Activated CD8-positive, alpha-beta memory T cell treated with anti-CD3 and anti-CD28 coated beads, Interleukin-2, amount 50 U/mL, for 1 hour (primary cell): ENCODE results near the gene CDHR5.

Experiments
- DNase-seq: peaks from one replicate; pipeline ENCODE4 v3.0.0-alpha.2; 2020; ENCODE audit errors: extremely low read depth

The CDHR5 gene

DNA sequence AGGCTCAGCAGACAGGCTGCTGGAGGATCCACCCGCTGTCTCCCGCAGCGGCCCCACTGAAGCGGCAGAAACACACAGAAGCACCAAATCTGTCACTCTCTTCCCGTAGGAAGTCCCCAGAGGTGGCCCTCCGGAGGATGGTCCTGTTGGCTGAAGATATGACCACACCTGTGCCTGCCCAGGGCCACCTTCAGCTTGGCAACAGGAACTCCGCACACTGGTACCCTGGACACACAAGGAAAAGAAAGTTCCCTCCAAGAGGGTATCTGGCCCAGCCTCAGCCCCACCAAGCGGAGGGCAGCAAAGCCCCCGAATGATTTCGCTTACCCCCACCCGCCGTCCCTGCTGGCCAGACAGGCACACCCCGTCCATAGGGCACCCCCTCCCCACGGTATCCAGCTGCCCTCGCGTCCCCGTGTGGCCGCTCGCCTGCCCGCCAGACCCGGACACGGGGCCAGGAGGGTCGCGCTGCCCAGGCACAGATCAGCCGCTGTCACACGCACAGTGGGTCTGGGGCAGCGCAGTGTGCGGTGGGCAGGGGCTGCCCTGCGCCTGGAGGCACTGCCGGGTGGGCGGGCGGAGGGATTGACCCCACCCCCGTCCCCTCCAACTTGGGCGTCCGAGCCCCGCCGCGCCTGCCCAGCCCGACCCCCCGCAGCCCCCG, 57.0 kb downstream of the CDHR5 start:
- no peak for DNase-seq

DNA sequence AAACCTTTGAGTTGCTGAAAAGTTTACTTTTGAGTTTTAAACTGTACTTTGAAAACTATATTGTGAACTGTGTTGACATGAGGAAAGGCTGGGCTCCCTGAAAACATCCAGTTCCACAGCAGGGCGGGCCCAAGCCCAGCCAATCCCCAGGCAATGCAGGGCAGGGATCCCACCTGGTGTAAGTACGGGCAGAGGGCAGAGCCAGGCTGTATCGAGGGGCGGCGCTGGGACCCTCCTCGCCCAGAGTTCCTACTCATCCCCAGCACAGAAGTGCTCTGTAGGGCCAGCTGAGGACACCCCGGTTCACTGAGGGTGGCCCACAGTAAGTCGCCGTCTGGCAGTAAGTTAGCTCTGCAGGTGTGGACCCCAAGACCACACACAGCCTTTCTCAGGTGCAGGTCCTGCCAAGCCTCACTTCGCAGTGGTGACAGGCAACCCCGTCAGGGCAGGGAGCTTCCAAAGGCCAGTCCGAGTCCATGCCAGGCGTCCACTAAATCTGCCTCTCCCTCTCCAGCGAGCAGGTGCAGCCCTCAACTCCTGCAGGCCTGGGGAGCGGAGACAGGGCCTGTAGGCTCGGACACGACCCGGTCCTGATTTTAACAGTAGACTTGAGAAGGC, 57.6 kb downstream of the CDHR5 start:
- DNase-seq: no peak
